ENCODE results near the gene SOX18.

- TF ChIP-seq POLR2AphosphoS5 (IDR thresholded peaks at IDR 0.05) (no peak), CTCF (IDR thresholded peaks at IDR 0.05) (no peak), EP300 (IDR thresholded peaks at IDR 0.05) (no peak)
Measured at GRCh38 chr20:64031822-64032314, 17.6 kb downstream of the SOX18 start.
